Neural cell (in vitro differentiated cells): Measurements from ENCODE around the gene EYA2.

Experiments used
- EP300 ChIP-seq: fragments of 450-650 bp; conservative IDR thresholded peaks from 2 replicates; pipeline ENCODE4 v1.6.1; 2014; ENCODE audit warnings: antibody characterized with exemption, mild to moderate bottlenecking, moderate library complexity; ENCODE audit not compliant: poor library complexity, severe bottlenecking
- EZH2 ChIP-seq: fragments of 200-600, 300-800 bp; shearing (Covaris generic), sonication (generic); IDR thresholded peaks from 2 replicates; pipeline ENCODE4 v1.6.1; 2014; ENCODE audit warnings: antibody characterized with exemption, low read length, borderline replicate concordance, mild to moderate bottlenecking; ENCODE audit not compliant: insufficient read depth, poor library complexity, severe bottlenecking
- MXI1 ChIP-seq: fragments of 450-650 bp; conservative IDR thresholded peaks from 2 replicates; pipeline ENCODE4 v1.6.1; 2014; ENCODE audit warnings: antibody characterized with exemption, mild to moderate bottlenecking; ENCODE audit not compliant: poor library complexity, severe bottlenecking
- POLR2AphosphoS5 ChIP-seq: IDR thresholded peaks from 2 replicates; pipeline ENCODE4 v1.6.1; 2012
- RAD21 ChIP-seq: fragments of 450-650 bp; conservative IDR thresholded peaks from 2 replicates; pipeline ENCODE4 v1.6.1; 2014; ENCODE audit warnings: antibody characterized with exemption, mild to moderate bottlenecking, moderate library complexity
- REST ChIP-seq: IDR thresholded peaks from 2 replicates; pipeline ENCODE4 v1.6.1; 2012; ENCODE audit warnings: borderline replicate concordance
- SMC3 ChIP-seq: fragments of 450-650 bp; conservative IDR thresholded peaks from 2 replicates; pipeline ENCODE4 v1.6.1; 2014; ENCODE audit warnings: antibody characterized with exemption, mild to moderate bottlenecking, moderate library complexity; ENCODE audit not compliant: poor library complexity
- TAF1 ChIP-seq: IDR thresholded peaks from 2 replicates; pipeline ENCODE4 v1.6.1; 2012; ENCODE audit warnings: low read depth
- TF ChIP-seq, protein P1 (sequence below): fragments of 450-650 bp; IDR thresholded peaks from 2 replicates; pipeline ENCODE4 v1.5.1; 2014; ENCODE audit warnings: antibody characterized with exemption, mild to moderate bottlenecking, moderate library complexity; ENCODE audit not compliant: poor library complexity, severe bottlenecking

- TF ChIP-seq SMC3 (no peak), EP300 (no peak), EZH2 (no peak), MXI1 (no peak), POLR2AphosphoS5 (no peak), REST (no peak), TAF1 (no peak), RAD21 (no peak)
- TF ChIP-seq, protein P1, sequence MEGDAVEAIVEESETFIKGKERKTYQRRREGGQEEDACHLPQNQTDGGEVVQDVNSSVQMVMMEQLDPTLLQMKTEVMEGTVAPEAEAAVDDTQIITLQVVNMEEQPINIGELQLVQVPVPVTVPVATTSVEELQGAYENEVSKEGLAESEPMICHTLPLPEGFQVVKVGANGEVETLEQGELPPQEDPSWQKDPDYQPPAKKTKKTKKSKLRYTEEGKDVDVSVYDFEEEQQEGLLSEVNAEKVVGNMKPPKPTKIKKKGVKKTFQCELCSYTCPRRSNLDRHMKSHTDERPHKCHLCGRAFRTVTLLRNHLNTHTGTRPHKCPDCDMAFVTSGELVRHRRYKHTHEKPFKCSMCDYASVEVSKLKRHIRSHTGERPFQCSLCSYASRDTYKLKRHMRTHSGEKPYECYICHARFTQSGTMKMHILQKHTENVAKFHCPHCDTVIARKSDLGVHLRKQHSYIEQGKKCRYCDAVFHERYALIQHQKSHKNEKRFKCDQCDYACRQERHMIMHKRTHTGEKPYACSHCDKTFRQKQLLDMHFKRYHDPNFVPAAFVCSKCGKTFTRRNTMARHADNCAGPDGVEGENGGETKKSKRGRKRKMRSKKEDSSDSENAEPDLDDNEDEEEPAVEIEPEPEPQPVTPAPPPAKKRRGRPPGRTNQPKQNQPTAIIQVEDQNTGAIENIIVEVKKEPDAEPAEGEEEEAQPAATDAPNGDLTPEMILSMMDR, result no peak
Measured at GRCh38 chr20:47209982-47210381, 315.3 kb downstream of the EYA2 start.
